Activated CD4-positive, alpha-beta T cell treated with anti-CD3 and anti-CD28 coated beads, Interleukin-2, Interleukin-6, amounts not matched to agents 100 ng/mL and 50 ng/mL, durations not matched to agents 16 hours and 8 hours (primary cell): ENCODE results near the gene RHOG.
A peak's percentile ranks its signal among the peaks of the same experiment; 100 is the strongest.

Experiments
- DNase-seq: peaks from one replicate; pipeline ENCODE4 v3.0.0-alpha.2; 2020

Gene RHOG

GRCh38 chr11:3857628-3858027 lies 16.9 kb upstream of the RHOG start:
- DNase-seq, result no peak

GRCh38 chr11:3856856-3857553 lies 16.2 kb upstream of the RHOG start:
- DNase-seq, result no peak

DNA sequence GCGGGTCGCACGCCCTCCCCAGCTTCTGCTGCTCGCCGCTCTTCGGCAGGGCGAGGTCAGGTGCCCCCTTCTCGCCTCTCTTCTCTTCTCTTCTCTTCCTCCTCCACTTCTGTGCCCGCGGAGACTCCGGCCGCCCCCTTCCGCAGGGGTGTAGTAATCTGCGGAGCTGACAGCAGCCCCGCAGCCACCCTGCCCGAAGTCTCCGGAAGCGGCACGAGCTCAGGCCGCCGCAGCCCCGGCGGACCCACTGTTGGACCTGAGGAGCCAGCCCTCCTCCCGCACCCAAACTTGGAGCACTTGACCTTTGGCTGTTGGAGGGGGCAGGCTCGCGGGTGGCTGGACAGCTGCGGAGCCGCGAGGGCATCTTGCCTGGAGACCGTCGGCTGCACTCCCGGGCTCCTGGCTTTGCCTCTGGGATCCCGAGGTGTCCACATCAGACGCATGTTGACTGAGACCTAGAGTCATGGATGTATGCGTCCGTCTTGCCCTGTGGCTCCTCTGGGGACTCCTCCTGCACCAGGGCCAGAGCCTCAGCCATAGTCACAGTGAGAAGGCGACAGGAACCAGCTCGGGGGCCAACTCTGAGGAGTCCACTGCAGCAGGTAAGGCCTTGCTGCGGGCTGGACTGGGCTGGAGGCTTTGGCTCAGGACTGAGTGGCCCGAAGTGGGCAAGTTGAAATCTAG lies 15.2 kb upstream of the RHOG start:
- peak; percentile 65 for DNase-seq

- peak; percentile 99 for DNase-seq
Observed at GRCh38 chr11:3854977-3855807, 14.4 kb upstream of the RHOG start, which contains the start of gene STIM1. STIM1 (plus strand) TSS chr11:3855664; CDS start chr11:3856271, 607 bp downstream.

GRCh38 chr11:3854660-3854976 lies 13.9 kb upstream of the RHOG start:
- DNase-seq, result no peak

GRCh38 chr11:3853899-3854659 lies 13.3 kb upstream of the RHOG start:
- DNase-seq, result peak; percentile 84

DNA sequence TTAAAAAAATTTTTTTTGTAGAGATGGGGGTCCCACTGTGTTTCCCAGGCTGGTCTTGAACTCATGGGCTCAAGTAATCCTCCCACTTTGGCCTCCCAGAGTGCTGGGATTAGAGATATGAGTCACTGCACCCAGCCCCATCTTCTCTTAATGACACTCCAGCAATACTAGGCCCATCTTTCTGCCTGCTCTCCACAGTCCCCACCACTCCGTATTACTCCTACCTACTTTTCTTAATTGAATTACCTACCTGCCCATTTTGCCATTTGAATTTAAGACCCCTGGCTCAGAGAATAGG lies 12.7 kb upstream of the RHOG start:
- DNase-seq, result no peak

DNA sequence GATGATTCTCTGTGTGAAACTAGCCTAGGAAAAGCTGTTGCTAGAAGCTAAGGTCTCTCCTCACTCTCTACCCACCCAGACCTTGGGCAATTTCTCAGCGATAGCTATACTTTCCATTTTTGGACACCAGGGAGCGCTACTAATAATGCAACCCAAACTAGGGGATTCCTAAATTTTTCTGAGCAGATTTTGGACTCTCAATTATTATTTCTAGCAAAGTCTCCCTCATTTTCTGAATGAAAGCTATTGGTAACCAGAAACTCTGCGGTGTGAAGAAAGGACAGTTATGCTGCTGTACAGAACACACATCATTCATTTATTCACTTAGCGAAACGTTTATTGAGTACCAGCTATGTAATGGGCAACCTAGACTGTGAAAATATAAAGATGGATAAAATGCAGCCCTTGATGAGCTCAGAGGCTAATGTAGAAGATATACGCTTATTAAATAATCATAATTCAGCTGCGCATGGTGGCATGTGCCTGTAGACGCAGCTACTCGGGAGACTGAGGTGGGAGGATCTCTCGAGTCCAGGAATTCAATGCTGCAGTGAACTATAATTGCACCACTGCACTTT lies 8.6 kb upstream of the RHOG start:
- DNase-seq, result peak; percentile 72

DNA sequence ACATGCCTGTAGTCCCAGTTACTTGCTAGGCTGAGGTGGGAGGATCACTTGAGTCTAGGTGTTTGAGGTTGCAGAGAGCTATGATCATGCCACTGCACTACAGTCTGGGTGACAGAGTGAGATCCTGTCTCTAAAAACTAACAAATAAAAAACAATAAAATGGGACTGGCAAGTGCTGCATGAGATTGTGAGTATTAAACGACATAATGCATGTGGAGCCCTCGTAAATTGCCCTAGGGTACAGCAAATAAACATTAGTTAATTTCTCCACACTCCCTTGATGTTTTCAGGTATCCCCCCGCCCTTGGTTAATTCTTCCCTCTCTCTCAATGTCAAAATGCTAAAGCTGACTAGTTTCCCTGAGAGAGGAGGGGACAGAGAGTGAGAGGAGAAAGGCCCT lies 4.9 kb upstream of the RHOG start:
- DNase-seq, result no peak

DNA sequence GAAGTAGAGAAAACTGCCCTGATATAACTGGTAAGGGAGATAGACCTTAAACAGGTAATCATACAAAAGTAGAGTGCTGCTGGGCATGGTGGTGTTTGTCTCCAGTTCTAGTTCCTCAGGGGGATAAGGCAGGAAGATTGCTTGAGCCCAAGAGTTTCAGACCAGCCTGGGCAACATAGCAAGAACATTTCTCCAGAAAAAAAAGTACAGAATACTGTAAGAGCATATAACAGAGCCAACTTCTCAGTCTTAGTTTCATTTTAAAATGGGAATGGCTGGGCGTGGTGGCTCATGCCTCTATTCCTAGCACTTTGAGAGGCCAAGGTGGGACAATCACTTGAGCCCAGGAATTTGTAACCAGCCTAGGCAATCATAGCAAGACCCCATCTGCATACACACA lies 4.5 kb upstream of the RHOG start:
- no peak for DNase-seq

DNA sequence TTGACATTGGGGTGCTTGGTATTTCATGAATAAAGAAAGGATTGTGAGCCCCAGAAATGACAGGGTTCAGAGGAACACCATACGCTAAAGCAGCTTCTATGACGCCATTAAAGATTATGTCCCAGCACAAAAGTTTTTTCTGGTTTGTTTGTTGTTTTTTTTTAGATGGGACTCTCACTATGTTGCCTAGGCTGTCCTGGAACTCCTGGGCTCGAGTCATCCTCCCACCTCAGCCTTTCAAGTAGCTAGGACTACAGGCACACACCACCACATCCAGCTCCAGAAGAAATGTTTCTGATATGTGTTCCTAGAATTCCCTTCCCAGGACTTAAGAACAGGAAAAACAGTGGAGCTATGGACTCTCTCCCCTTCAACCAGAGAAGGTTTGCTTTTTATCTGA lies 2.6 kb upstream of the RHOG start:
- no peak for DNase-seq

- peak; percentile 93 for DNase-seq
Observed at GRCh38 chr11:3841426-3842350, 929 bp upstream of the RHOG start.

DNA sequence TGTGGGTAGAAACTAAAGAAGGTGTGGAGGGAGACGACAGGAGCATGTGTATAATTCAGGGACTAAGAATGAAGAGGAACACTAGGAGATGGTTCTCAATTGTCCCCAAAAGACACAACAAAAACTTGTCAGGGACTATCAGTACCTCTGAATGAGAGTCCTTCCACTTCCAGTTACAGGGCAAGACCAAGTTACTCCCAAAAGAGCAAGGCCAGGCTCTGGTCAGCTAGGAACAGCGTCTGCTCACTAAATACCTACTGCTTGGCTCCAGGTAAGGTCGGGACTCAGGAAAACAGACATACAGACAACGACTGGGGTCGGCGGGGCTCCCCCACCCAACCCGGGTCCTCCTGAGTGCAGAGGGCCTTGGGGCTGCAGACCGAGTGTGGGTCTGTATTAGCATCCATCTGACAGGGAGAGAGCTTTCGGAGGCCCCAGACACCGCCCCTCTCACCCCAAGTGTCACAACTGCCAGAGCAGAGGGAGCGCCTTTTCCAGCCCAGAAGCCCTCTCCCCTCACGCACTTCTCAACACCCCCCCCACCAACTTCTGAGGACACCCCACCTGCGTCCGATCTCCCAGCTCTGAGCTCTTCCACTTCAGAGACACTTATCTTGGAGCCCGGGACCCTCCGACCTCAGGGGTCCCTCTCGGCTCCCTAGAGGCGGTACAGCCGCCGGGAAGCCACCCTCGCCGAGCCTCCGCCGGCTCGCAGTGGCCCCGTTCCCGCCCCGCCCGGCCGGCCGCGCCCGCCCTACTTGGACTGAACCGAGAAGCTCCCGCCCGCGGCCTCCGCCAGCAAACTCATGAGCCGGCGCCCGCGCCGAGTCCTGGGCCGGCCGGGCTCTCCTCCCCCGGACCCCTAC lies 522 bp downstream of the RHOG start:
- peak; percentile 47 for DNase-seq

DNA sequence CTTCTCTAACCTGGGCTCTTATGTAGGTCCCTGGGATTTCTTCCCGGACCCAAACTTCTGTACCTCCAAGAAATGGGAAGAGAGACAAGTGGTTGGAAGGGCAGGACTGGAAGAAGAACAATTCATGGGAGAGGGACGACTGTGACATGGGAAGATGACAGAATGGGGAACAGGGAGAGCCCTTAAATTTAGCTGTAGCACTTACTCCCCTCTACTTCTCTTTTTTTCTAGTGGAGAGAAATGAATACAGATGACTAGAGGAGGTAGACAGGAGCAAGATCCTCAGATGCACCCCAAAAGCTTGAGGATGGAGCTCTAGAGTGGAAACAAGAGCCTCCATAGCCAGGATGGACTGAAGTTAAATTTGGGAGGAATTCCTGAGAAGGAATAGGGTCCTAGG lies 2.3 kb downstream of the RHOG start:
- DNase-seq, result no peak

GRCh38 chr11:3837793-3838192 lies 3.0 kb downstream of the RHOG start:
- no peak for DNase-seq

- peak; percentile 73 for DNase-seq
Observed at GRCh38 chr11:3836903-3837302, 3.9 kb downstream of the RHOG start.

DNA sequence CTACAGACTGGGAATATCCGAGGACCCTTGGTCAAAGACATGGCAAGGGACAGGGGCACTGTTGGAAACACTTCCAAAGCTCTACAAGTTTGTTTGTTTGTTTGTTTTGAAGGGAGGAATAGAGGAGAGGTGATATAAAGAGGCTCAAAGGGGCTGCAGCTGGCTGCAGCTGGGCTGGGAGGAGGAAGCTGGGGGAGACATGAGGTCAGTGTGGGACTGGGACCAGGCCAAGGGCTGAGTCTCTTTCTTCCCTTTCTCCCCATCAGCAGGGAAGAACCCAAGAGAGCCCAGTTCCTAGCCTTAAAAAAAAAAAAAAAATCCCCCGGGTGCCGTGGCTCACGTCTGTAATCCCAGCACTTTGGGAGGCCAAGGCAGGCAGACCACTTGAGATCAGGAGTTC lies 5.0 kb downstream of the RHOG start:
- DNase-seq, result no peak

GRCh38 chr11:3834664-3835461 lies 5.9 kb downstream of the RHOG start:
- DNase-seq, result peak; percentile 50

GRCh38 chr11:3834349-3834663 lies 6.5 kb downstream of the RHOG start:
- no peak for DNase-seq

DNA sequence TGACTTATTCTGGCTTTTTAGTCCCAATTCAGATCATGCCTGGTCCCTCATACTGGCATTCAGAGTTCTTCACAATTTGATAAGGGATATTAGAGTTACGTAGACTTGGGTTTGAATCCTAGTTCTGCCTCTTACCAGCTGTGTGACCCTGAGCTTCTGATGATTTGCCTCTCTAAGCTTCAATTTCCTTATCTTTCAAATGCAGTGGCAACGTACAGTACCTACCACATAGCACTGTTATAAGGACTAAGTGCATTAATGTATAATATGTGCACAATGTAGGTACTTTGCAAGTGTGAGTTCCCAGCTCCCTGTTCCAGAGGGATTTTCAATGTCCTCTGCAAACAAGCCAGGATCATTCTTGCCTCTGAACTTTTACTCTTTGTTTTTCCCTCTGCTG lies 7.3 kb downstream of the RHOG start:
- no peak for DNase-seq
